Gastroesophageal sphincter (tissue), 3 donors: ENCODE results near the gene PRICKLE4.

Experiments
- POLR2A ChIP-seq, 2 donors: fragments of 450-650 bp; IDR thresholded peaks; one replicate each; pipeline ENCODE4 v1.6.1; 2017; ENCODE audit warnings: antibody characterized with exemption in 2 of 2, mild to moderate bottlenecking in 2 of 2, moderate library complexity in 1 of 2
- POLR2AphosphoS5 ChIP-seq: sonication (generic); formaldehyde crosslinking; IDR thresholded peaks from one replicate; pipeline ENCODE4 v1.6.1; 2017; ENCODE audit warnings: antibody characterized with exemption
- TF ChIP-seq, protein P1 (sequence below), 4 experiments: fragments of 200-600 bp in 2 of 4; fragments of 450-650 bp in 2 of 4; sonication (generic) in 1 of 4; IDR thresholded peaks; one replicate each; pipeline ENCODE4 v1.5.1; 2017 to 2019; ENCODE audit warnings: antibody characterized with exemption in 4 of 4, mild to moderate bottlenecking in 2 of 4, moderate library complexity in 2 of 4

DNA sequence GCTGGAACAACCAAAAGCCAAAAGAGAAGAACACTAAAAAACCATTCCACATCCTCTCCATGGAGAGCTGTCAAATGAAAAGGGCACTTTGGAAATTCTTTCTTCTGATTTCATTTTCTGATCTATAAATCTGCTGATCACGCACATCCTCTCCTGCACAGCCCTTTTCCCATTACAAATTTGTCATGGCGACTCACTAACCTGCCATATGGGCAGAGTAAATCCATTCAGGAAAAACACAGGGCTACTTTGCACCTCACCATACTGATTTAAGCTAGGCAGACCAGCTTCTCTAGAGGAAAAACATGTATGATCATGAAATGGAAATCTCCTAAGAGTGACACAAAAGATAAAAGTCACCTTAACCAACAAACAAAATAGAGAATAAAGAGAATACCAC lies 32.9 kb downstream of the PRICKLE4 start:
- TF ChIP-seq POLR2A (IDR thresholded peaks at IDR 0.05) (no peak), POLR2AphosphoS5 (no peak)
- TF ChIP-seq, protein P1, sequence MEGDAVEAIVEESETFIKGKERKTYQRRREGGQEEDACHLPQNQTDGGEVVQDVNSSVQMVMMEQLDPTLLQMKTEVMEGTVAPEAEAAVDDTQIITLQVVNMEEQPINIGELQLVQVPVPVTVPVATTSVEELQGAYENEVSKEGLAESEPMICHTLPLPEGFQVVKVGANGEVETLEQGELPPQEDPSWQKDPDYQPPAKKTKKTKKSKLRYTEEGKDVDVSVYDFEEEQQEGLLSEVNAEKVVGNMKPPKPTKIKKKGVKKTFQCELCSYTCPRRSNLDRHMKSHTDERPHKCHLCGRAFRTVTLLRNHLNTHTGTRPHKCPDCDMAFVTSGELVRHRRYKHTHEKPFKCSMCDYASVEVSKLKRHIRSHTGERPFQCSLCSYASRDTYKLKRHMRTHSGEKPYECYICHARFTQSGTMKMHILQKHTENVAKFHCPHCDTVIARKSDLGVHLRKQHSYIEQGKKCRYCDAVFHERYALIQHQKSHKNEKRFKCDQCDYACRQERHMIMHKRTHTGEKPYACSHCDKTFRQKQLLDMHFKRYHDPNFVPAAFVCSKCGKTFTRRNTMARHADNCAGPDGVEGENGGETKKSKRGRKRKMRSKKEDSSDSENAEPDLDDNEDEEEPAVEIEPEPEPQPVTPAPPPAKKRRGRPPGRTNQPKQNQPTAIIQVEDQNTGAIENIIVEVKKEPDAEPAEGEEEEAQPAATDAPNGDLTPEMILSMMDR (IDR thresholded peaks at IDR 0.05): no peak
